Large intestine (tissue), 3 donors: ENCODE data around the gene CDC16. TPM values are rescaled to one million over a fixed set of nuclear protein-coding genes. Genes with fewer than 3 reads are reported as not detected.

ENCODE experiments used
- DNase-seq, 2 donors: peaks; one replicate each; pipeline versions ENCODE4 v3.0.0 to v3.0.0-alpha.2; 2013
- H3K27ac ChIP-seq: one replicate; pipeline ENCODE4 v1.5.1; 2013; ENCODE audit warnings: low read length
- H3K27me3 ChIP-seq: 2 replicates; pipeline ENCODE4 v1.6.1; 2013; ENCODE audit warnings: low read length; ENCODE audit not compliant: control insufficient read depth, insufficient read depth
- H3K36me3 ChIP-seq: 2 replicates; pipeline ENCODE4 v1.6.1; 2013; ENCODE audit warnings: low read length; ENCODE audit not compliant: control insufficient read depth, insufficient read depth
- H3K4me1 ChIP-seq: one replicate; pipeline ENCODE4 v1.6.1; 2013; ENCODE audit warnings: low read length; ENCODE audit not compliant: control insufficient read depth, insufficient read depth
- H3K4me3 ChIP-seq: one replicate; pipeline ENCODE4 v1.5.1; 2013; ENCODE audit warnings: low read length
- H3K9me3 ChIP-seq: one replicate; pipeline ENCODE4 v1.6.1; 2013; ENCODE audit warnings: mild to moderate bottlenecking, low read depth, low read length, moderate library complexity; ENCODE audit not compliant: control insufficient read depth
- whole genome bisulfite sequencing: methylation state at CpG from one replicate; pipeline ENCODE4 v1.1.5; 2013; ENCODE audit warnings: low lambda C conversion rate; ENCODE audit not compliant: insufficient coverage; 5-methylcytosine and 5-hydroxymethylcytosine counted together
- polyA plus RNA-seq: library from polyadenylated mRNA; unstranded; fragments of 120-200 nt; gene quantifications from one replicate; pipeline ENCODE4 v1.2.1, GENCODE V29; 2013

CDC16 gene
- polyA plus RNA-seq, 1 donor, result 98.4 TPM

DNA sequence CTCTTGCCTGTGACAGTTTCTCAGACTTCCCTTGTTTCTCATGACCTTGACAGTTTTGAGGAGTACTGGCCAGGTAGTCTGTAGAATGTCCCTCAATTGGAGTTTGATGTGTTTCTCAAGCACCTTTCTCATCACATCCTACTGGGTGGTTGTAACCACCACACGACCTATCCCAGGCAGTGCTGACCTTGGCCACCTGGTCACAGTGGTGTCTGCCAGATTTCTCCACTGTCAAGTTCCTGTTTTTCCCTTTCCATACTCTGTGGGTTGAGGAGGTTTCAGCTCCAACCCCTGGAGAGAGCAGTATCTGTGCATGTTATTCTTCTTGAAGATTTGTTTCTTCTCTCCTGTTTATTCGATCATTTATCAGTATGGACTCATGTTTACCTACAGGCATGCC, 38.3 kb downstream of the CDC16 start:
- no peaks in the 10 kb centered on the region for H3K27me3 ChIP-seq
- H3K27ac ChIP-seq, result no peak overlapping the region
- DNase-seq, result no peak
- no CpG with 5 or more reads among the region's 2 CpGs for WGBS
- no peaks in the 10 kb centered on the region for H3K9me3 ChIP-seq
- no peaks in the 10 kb centered on the region for H3K4me1 ChIP-seq
- peaks cover 71% of the 10 kb centered on the region for H3K36me3 ChIP-seq
- H3K4me3 ChIP-seq, result no peak overlapping the region

DNA sequence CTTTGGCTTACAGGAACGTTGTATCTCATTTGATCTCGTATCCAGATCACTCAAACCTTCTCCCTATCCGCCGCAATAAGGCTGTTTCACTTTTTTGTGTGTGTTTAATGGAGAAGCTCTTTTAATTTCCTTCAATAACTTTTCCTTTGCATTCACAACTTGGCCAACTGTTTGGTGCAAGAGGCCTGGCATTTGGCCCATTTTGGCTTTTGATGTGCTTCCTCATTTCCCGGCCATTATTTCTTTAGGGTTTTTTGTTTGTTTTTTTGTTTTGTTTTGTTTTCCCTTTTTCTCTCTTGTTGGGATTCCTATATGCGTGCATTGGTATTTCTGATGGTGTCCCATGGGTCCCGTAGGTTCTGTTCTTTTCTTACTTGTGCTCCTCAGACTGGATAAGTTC, 40.6 kb downstream of the CDC16 start:
- 93% methylated on average over 6 of the region's 7 CpGs for WGBS
- no peak overlapping the region for H3K4me3 ChIP-seq
- H3K4me1 ChIP-seq, result peaks cover under 1% of the 10 kb centered on the region
- no peak overlapping the region for H3K27ac ChIP-seq
- H3K36me3 ChIP-seq, result peaks cover 51% of the 10 kb centered on the region
- H3K9me3 ChIP-seq, result no peaks in the 10 kb centered on the region
- H3K27me3 ChIP-seq, result no peaks in the 10 kb centered on the region
- no peak for DNase-seq

DNA sequence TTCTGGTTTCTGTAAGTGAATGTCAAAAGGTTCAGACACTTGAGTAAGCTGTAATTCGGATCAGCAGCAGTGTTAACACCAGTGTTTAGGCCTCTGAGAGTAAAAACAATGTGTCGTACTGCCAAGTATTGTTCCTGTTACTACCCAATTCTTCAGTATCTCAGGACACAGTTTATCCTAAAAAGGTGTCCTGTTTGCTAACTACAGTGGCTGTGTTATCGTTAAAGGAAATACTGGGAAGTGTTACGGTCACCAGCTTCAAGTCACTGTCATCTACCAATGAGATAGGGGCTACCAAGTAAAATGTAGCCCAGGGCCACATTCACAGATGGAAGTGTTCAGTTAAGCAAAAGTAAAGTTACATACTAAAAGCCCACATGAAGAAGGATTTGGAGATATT, 44.4 kb downstream of the CDC16 start:
- DNase-seq, result no peak
- Histone ChIP-seq H3K36me3 (peaks cover 32% of the 10 kb centered on the region), H3K4me1 (peaks cover 12% of the 10 kb centered on the region), H3K9me3 (no peaks in the 10 kb centered on the region), H3K27ac (no peak overlapping the region), H3K4me3 (no peak overlapping the region), H3K27me3 (no peaks in the 10 kb centered on the region)
- WGBS, result no CpG with 5 or more reads among the region's 4 CpGs

- H3K4me1 ChIP-seq, result peaks cover 12% of the 10 kb centered on the region
- no peaks in the 10 kb centered on the region for H3K27me3 ChIP-seq
- peaks cover 29% of the 10 kb centered on the region for H3K36me3 ChIP-seq
- WGBS, result no CpG with 5 or more reads among the region's 2 CpGs
- H3K9me3 ChIP-seq, result no peaks in the 10 kb centered on the region
- no peak overlapping the region for H3K4me3 ChIP-seq
- no peak for DNase-seq
- no peak overlapping the region for H3K27ac ChIP-seq
These were observed 45.2 kb downstream of the CDC16 start for GRCh38 chr13:114279758-114280355.

DNA sequence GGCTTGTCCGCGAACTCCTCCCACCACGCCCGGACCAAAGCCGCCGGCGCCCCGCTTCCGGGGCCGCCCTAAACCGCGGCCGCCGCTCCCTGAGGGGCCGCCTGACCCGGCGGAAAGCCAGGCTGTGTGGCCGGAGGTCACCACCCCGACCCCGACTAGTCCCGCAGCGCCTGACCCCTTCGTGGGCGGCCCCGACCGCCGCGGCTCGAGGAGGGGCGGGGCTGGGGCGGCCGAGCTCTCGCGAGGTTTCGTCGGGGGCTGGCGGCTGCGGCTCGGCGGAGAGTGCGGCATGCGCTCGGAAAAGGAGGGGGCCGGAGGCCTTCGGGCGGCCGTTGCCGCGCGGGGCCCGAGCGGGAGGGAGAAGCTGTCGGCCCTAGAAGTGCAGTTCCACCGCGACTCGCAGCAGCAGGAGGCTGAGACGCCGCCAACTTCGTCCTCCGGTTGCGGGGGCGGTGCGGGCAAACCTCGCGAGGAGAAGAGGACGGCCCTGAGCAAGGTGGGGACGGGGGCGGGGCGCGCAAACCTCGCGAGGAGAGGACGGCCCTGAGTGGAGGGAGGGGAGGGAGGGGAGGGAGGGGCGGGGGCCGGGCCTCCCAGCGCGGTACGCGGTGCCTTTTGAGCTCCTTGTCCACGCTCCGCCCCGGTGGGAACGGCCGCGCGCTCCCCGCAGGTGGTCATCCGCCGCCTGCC, 46.8 kb downstream of the CDC16 start, which contains the start of gene UPF3A:
UPF3A (plus strand) TSS at position 251 of the 690 bp plus-strand sequence; CDS start at position 290, 39 bp downstream.
- peak within 1 kb of the TSS; percentile 87 for H3K4me3 ChIP-seq
- H3K4me1 ChIP-seq, result peaks cover 12% of the 10 kb centered on the region
- no peaks in the 10 kb centered on the region for H3K9me3 ChIP-seq
- no peaks in the 10 kb centered on the region for H3K27me3 ChIP-seq
- H3K27ac ChIP-seq, result peak within 1 kb of the TSS; percentile 91
- WGBS, result no CpG with 5 or more reads among the region's 89 CpGs
- H3K36me3 ChIP-seq, result peaks cover 23% of the 10 kb centered on the region
- DNase-seq, result peak; percentile 90 to 96

- no peaks in the 10 kb centered on the region for H3K9me3 ChIP-seq
- peak overlapping the region; percentile 87 for H3K4me3 ChIP-seq
- DNase-seq, result peak; percentile 18 to 87
- no peaks in the 10 kb centered on the region for H3K27me3 ChIP-seq
- peaks cover 12% of the 10 kb centered on the region for H3K4me1 ChIP-seq
- peak overlapping the region; percentile 89 for H3K27ac ChIP-seq
- H3K36me3 ChIP-seq, result peaks cover 26% of the 10 kb centered on the region
- WGBS, result no CpG with 5 or more reads among the region's 50 CpGs
These were observed 47.5 kb downstream of the CDC16 start for GRCh38 chr13:114282041-114282670.

DNA sequence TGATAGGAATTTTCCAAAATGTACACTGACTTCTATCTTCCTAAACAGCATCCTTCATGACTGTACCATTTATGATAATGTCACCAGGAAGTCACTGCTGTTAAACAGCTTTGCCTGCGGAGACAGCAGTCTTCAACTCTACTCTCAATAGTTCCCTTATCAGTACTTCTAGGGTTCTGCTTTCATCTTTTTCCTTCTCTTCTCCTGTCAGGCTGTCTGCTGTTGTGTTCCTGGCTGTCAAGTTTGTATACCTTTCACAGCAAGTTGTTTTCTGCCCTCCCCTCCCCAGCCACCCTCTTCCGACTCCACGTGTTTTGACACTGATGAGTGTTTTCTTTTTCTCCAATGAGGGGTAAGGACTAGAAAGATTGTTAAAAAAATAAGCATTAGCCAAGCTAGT, 48.9 kb downstream of the CDC16 start:
- peak in 1 of 2 donors; percentile 32 for DNase-seq
- Histone ChIP-seq H3K4me1 (peaks cover 12% of the 10 kb centered on the region), H3K9me3 (no peaks in the 10 kb centered on the region), H3K36me3 (peaks cover 35% of the 10 kb centered on the region), H3K27me3 (no peaks in the 10 kb centered on the region), H3K4me3 (no peak overlapping the region), H3K27ac (peak overlapping the region; percentile 56)
- 50% methylated on average over 1 of the region's 3 CpGs for WGBS

DNA sequence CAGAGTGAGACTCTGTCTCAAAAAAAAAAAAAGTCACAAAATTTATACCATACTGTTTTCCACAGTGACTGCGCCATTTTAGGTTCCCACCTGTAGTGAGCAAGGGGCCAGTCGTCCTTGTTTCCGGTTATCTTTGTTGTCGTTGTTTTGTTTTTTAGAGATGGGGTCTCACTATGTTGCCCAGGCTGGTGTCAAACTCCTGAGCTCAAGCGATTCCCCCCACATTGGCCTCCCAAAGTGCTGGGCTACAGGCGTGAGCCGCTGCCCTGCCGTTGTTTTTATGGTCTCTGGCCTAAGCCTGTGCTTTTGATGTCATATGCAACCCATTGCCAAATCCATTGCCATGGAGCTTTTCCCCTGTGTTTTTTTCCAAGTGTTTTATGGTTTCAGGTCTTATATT, 50.0 kb downstream of the CDC16 start:
- Histone ChIP-seq H3K27ac (no peak overlapping the region), H3K4me3 (no peak overlapping the region), H3K36me3 (peaks cover 42% of the 10 kb centered on the region), H3K9me3 (no peaks in the 10 kb centered on the region), H3K27me3 (no peaks in the 10 kb centered on the region), H3K4me1 (peaks cover 12% of the 10 kb centered on the region)
- DNase-seq, result no peak
- WGBS, result no CpG with 5 or more reads among the region's 8 CpGs

DNA sequence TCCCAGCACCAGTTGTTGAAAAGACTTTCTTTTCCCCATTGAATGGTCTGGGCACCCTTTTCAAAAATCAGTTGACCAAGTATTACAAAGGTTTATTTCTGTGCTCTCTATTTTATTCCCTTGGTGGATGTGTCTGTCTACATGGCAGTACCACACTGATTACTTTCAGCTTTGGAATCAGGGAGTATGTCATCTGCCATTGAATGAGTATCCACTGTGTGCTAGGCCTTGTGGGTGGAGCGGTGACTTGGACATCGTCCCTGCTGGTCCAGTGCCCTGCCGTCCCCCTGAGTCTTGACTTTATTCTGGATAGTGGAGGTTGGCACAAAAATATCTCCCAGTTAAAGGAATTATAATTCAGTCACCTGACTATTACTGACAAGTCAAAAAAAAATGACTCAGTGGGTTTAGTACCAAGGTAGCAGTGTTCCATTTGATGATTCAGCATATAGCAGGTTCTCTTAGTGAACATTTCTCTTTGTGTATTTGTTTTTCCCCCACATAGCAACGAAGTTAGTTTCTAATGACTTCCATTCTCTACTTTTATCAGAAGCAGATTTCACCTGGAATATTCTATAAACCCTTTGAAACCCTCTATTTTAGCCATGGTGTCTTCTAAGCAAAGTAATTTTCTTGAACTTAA, 50.6 kb downstream of the CDC16 start:
- WGBS, result no CpG with 5 or more reads among the region's 4 CpGs
- DNase-seq, result no peak
- H3K36me3 ChIP-seq, result peaks cover 48% of the 10 kb centered on the region

GRCh38 chr13:114286808-114287207, 52.1 kb downstream of the CDC16 start:
- H3K9me3 ChIP-seq, result no peaks in the 10 kb centered on the region
- DNase-seq, result no peak
- H3K4me3 ChIP-seq, result no peak overlapping the region
- peaks cover 52% of the 10 kb centered on the region for H3K36me3 ChIP-seq
- WGBS, result no CpG with 5 or more reads among the region's 8 CpGs
- H3K27ac ChIP-seq, result no peak overlapping the region
- no peaks in the 10 kb centered on the region for H3K27me3 ChIP-seq
- peaks cover 8% of the 10 kb centered on the region for H3K4me1 ChIP-seq

More for the DNA sequence above, 50.6 kb downstream of the CDC16 start:
- Histone ChIP-seq H3K4me1 (peaks cover 12% of the 10 kb centered on the region), H3K4me3 (no peak overlapping the region), H3K9me3 (no peaks in the 10 kb centered on the region), H3K27me3 (no peaks in the 10 kb centered on the region), H3K27ac (no peak overlapping the region)
